ENCODE measurements around the gene IGSF21. TPM values are rescaled to one million over a fixed set of nuclear protein-coding genes. Genes with fewer than 3 reads are reported as not detected.

IGSF21 gene
- not detected in 2 replicates for total RNA-seq

DNA sequence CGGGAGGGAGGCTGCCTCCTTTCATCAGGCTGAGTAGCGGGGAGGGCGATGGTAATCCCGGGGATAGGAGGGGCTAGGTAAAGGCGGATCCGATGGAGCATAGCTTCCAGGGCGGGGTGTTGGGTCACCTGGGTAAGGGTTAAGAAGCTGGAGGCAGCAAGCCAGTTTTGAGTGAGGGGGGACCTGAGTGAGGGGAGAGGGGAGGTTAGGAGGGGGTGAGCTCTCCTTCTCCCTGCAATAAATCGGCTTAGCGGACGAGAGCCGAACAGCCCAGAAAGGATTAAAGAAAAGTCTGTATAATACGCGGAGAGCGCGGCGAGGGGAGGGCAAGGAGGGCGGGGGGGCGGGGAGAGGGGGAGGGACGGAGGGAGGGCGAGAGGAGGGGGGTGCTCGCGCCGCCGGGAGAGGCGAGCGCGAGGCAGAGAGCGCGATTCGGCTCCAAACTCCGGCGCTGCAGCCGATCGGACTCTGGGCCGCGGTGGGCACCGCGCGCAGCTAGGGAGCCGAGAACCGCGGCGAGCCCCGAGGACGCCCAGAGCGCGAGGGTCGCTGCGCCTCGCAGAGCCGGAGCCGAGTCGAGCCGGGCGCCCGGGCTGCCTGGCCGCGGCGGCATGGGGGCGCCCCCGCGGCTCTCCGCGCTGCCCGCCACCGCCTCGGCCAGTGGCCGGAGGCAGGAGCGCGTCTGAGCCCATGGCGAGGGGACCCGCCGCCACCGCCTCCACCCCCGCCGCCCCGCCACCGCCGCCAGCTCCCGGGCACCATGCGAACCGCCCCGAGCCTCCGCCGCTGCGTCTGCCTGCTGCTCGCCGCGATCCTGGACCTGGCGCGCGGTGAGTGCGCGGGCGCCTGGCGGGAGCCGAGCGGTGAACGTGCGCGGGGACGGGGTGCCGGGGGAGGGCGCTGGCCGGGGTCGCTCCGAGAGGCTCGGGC lies at the start of gene IGSF21:
Gene IGSF21, plus strand, starts transcription at position 430 of the 930 bp plus-strand sequence. Its CDS starts 331 bp downstream, at position 761.

All from vein endothelial cell (primary cell).